ENCODE measurements around the gene ERBB2.

The ERBB2 gene

DNA sequence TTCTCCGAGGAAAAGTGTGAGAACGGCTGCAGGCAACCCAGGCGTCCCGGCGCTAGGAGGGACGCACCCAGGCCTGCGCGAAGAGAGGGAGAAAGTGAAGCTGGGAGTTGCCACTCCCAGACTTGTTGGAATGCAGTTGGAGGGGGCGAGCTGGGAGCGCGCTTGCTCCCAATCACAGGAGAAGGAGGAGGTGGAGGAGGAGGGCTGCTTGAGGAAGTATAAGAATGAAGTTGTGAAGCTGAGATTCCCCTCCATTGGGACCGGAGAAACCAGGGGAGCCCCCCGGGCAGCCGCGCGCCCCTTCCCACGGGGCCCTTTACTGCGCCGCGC is at the start of gene ERBB2:
Gene ERBB2 (plus strand): TSS at position 247 of the 330 bp plus-strand sequence. CDS start 175 bp downstream, outside the sequence.
- FAIRE-seq, result no peak

GRCh38 chr17:39650121-39650579 is 49.7 kb upstream of the ERBB2 start:
- FAIRE-seq, result no peak

DNA sequence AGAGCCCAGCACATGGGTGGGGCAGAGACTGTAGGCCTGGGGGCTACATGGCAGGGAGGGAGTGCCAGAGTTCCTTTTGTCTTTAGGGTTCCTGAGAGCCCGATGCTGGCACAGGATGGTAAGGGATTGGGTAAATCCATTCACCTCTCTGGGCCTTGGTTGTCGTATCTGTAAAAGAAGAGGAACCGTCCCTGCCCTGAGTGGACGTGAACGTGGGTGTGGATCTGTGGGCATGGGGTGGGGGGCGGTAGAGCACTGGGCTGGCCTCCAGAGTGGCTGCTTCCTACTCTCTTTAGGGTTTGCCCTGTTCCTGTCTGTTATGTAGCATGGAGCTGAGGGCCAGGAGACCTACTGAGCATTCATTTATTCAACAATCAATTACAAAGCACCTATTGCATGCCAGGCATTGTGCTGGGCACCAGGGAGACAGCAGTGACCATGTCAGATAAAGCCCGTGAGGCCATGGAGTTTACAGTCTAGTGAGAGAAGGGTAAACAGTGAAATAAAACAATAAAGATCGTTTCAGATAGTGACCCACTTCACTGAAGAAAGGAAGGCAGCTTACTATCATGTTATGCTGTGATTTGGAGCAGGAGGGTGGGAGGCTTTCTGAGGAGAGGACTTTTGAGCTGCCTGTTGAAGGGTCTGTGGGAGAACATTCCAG is 47.8 kb upstream of the ERBB2 start:
- no peak for FAIRE-seq

- FAIRE-seq, result no peak
These were observed 47.1 kb upstream of the ERBB2 start for GRCh38 chr17:39652587-39653315.

GRCh38 chr17:39653316-39653661 is 46.6 kb upstream of the ERBB2 start:
- FAIRE-seq, result no peak

GRCh38 chr17:39653662-39654331 is 46.1 kb upstream of the ERBB2 start:
- no peak for FAIRE-seq

DNA sequence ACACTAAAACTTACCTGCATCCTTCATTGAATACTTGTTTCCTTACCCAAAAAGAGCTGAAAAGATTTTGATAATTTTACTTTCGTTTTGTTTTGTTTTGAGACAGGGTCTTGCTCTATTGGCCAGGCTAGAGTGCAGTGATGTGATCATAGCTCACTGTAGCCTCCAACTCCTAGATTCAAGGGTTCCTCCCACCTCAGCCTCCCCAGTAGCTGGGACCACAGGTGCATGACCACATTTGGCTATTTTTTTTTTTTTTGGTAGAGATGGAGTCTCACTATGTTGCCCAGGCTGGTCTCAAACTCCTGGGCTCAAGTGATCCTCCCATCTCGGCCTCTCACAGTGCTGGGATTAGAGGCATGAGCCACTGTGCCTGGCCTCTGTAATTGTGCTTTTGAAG is 44.8 kb upstream of the ERBB2 start:
- FAIRE-seq, result no peak

DNA sequence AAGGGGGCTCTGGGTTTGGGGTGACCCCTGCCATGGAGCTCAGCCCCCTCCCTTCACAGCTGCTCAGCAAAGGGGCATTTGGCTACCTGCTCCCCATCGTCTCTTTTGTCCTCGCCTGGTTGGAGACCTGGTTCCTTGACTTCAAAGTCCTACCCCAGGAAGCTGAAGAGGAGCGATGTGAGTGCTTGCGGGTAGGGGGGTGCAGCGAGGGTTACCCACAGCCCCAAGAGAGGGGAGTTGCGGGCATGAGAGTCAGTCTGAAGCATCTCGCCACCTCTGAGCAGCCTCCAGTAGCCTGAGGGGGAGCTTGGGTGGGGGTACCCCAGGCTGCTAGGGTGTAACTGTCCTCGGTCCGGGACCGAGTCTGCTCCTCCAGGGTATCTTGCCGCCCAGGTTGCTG is 41.5 kb upstream of the ERBB2 start:
- FAIRE-seq, result no peak

- FAIRE-seq, result no peak
These were observed 41.1 kb upstream of the ERBB2 start for GRCh38 chr17:39658760-39659159.

- FAIRE-seq, result no peak
These were observed 40.4 kb upstream of the ERBB2 start for GRCh38 chr17:39659279-39660010.

- FAIRE-seq, result no peak
These were observed 39.9 kb upstream of the ERBB2 start for GRCh38 chr17:39660011-39660360.

DNA sequence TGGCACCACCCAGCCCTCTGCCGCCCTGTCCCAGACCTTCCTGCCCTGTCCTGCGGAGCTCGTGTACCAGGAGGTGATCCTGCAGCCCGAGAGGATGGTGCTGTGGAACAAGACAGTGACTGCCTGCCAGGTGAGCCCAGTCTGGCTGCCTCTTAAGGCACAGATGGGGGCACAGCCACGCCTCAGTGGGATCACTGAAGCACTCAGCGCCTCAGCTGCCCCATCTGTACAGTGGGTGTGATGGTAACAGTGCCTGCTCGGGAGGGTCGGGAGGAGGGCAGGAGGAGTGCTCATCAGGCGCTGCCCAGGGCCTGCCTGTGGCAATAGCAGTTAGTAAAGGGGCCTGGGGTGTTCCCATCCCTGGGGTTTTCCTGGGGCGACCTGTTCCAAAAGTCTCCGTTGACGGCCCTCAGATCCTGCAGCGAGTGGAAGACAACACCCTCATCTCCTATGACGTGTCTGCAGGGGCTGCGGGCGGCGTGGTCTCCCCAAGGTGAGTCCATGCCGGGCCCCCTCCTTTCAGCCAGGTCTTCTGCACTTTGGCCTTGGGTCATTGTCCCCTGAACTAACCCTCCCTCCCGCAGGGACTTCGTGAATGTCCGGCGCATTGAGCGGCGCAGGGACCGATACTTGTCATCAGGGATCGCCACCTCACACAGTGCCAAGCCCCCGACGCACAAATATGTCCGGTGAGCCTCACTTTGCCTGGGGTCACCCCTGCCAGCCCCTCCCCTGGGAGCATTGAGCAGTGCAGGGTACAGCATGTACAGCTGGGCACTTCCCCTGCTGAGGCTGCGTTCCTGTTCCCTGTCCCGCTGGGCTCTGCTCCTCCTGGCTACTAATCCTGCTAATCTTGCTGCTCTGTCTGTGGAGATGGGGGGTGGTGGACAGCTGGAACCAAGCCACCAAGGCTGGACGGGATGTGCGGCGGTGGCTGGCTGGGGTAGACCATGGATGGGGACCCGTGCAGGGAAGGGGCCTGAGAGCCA is 39.2 kb upstream of the ERBB2 start:
- no peak for FAIRE-seq

DNA sequence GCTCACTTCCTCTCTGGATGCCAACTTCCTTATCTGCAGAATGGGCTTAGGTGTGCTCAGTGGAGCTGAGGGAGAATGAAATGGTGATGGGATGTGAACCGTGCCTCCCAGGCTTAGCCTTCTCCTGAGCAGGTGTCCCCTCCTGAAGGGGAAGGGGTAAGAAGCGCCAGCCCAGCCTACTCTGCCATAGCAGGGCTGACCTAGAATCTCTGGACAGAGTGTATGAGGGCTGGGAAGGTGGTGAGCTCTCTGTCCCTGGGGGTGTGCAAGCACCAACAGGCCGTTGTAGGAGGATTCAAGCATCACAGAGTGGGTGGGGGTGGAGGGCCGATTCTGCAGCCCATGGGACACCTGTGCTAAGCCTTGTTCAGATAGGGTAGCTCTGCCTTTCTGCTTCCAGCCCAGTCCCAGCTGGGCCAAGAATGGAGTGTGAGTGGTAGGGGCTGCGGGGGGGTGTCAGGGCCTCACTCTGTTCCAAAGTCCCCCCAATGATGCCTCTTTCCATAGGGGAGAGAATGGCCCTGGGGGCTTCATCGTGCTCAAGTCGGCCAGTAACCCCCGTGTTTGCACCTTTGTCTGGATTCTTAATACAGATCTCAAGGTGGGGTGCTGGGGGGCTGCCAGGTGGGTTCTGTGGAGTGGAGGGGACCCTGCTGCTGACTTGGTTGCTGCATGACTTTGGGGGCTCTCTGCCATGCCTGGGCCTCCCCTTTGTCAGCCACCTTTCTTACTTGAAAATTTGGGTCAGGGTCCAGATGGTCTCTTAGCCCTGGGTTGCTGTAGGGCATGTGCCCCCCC is 37.9 kb upstream of the ERBB2 start:
- FAIRE-seq, result no peak

DNA sequence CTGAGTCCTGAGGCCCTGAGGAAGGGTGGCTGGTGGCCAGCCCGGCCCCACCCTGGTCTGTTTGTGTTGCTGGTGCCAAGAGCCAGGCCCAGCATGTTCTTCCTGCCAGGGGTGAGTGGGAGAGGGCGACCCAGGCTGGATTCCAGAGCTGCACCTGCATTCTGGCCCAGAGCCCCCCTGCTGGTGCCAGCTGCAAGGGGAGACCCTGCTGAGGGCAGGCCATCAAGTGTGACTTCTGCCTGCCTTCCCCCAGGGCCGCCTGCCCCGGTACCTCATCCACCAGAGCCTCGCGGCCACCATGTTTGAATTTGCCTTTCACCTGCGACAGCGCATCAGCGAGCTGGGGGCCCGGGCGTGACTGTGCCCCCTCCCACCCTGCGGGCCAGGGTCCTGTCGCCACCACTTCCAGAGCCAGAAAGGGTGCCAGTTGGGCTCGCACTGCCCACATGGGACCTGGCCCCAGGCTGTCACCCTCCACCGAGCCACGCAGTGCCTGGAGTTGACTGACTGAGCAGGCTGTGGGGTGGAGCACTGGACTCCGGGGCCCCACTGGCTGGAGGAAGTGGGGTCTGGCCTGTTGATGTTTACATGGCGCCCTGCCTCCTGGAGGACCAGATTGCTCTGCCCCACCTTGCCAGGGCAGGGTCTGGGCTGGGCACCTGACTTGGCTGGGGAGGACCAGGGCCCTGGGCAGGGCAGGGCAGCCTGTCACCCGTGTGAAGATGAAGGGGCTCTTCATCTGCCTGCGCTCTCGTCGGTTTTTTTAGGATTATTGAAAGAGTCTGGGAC is 37.1 kb upstream of the ERBB2 start:
- FAIRE-seq, result no peak

GRCh38 chr17:39663340-39663687 is 36.5 kb upstream of the ERBB2 start:
- FAIRE-seq, result no peak

DNA sequence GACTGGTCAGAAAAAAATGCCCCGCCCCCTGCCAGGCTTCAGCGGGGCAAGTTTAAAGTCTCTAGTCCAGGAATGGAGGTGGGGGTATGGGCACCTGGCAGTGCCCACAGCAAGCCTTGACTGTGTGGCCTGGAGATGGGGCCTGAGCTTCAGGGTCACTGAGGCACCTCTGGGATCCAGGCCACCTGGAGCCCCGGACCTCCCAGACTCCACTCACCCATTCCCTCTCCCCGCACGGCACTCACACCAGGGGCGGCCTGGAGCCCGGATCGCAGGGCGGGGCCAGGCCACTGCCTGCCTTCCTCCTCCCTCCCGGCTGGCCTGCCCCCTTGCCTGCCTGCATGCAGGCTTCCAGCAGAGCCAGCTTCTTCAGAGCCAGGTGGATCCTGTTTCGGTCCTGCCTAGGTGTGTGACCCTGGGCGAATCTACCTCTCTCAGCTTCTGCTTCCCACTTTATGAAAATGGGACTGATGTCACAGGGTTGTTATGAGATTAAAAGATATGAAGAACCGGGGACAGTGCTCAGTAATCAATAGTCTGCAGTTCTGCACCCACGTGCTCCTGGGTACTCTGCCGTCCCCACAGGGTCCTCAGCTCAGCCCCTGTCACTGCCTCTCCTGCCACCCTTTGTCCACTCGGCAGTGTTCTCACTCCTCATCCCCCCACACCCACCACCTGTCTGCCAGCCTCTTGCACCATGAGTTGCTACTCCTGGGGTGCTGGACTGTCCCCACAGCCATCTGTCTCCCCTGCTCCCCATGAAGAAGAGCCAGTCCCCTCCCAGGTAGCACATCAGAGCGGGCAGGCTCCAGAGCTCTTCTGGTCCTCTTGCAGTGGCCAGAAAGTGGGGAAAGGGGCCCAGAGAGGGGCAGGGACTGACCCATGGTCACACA is 35.9 kb upstream of the ERBB2 start:
- no peak for FAIRE-seq

- FAIRE-seq, result no peak
These were observed 35.0 kb upstream of the ERBB2 start, which contains the start of gene TCAP for GRCh38 chr17:39664581-39665561. TCAP (plus strand) TSS chr17:39665349; CDS start chr17:39665360, 11 bp downstream.

GRCh38 chr17:39665642-39666224 is 34.1 kb upstream of the ERBB2 start:
- FAIRE-seq, result no peak
